ENCODE data around the gene LRP1-AS.

LRP1-AS gene

DNA sequence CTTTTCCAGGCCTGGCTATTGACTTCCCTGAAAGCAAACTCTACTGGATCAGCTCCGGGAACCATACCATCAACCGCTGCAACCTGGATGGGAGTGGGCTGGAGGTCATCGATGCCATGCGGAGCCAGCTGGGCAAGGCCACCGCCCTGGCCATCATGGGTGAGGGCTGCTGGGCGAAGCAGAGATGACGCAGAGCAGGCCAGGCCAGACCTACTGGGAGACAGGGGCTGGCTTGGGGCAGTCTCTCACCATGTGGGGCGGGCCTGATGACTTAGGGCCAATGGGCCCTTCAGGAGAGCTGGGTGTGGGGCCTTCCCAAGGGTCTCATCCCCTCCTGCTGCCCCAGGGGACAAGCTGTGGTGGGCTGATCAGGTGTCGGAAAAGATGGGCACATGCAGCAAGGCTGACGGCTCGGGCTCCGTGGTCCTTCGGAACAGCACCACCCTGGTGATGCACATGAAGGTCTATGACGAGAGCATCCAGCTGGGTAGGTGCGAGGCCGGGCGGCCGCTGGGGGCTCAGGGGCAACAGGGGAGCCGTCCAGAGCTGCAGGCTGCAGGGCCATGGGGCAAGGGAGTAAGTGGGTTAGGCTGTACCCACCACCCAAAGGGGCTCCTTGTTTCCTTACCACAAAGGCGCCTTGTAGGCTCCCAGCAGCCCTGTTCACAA, 33.0 kb upstream of the LRP1-AS start:
- no peak for DNase-seq (ENCODE audit: low read depth in 2 of 2)

DNA sequence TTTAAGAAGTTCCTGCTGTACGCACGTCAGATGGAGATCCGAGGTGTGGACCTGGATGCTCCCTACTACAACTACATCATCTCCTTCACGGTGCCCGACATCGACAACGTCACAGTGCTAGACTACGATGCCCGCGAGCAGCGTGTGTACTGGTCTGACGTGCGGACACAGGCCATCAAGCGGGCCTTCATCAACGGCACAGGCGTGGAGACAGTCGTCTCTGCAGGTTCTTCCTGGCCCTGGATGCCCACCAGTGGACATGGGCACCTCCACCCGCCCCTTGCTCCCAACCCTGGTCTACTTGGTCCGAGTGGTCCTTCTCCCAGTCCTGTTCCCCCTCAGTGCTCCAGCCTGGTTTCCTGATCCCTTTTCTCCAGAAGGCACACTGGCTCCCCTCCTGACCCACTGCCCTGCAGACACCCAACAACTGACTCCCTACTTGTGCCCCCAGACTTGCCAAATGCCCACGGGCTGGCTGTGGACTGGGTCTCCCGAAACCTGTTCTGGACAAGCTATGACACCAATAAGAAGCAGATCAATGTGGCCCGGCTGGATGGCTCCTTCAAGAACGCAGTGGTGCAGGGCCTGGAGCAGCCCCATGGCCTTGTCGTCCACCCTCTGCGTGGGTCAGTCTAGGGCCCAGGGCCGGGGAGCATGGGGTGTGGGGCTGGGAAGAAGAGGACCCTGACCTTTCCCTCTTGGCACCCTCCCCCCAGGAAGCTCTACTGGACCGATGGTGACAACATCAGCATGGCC, 32.1 kb upstream of the LRP1-AS start:
- no peak for DNase-seq (ENCODE audit: low read depth in 2 of 2)

DNA sequence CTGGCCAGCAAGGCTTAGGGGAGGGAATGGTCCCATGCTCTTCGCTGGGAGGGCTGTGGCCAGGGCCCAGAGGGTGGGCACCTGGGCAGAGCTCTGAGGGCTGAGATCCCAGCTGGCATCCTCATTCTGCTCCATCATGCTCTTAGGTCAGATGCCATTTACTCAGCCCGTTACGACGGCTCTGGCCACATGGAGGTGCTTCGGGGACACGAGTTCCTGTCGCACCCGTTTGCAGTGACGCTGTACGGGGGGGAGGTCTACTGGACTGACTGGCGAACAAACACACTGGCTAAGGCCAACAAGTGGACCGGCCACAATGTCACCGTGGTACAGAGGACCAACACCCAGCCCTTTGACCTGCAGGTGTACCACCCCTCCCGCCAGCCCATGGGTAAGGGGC, 30.8 kb upstream of the LRP1-AS start:
- DNase-seq (ENCODE audit: low read depth in 2 of 2): no peak

DNA sequence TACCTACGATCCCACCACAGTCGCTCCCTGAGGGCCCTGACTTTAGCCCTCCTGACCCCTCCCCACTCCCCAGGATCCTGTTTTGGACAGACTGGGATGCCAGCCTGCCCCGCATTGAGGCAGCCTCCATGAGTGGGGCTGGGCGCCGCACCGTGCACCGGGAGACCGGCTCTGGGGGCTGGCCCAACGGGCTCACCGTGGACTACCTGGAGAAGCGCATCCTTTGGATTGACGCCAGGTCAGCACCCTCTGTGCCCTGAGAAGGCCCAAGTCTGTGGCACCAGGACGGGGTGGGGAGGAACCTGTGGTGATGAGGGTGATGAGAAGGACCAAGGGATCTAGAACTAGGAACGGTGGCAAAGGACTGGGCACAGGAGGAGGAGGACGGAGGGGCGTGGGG, 29.9 kb upstream of the LRP1-AS start:
- DNase-seq (ENCODE audit: low read depth in 2 of 2): no peak

DNA sequence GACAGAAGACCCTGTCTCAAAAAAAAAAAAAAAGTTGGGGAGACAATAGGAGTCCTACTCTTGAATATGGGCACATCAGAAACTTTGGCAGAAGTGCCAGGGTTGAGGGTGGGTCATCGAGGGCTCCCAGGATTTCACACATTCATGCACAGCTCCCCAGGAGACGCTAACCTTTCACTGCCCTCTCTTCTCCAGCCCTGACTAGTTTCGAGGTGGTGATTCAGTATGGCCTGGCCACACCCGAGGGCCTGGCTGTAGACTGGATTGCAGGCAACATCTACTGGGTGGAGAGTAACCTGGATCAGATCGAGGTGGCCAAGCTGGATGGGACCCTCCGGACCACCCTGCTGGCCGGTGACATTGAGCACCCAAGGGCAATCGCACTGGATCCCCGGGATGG, 29.4 kb upstream of the LRP1-AS start:
- no peak for DNase-seq (ENCODE audit: low read depth in 2 of 2)

DNA sequence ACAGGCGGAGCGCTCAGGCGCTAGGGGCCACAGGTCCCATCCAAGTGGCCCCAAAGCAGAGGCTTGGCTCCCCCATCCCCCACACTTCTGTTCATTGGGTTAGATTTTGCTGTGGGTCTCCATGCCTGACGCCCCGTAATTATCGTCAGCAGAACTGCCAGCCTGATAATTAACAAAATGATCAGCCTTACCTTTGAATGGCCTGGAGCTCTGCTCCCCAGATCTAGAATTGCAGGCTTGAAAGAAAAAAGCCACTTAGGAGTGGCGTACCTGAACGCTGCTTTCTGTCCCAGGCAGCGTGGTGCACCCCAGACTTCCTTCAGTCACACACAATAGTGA, 28.7 kb upstream of the LRP1-AS start:
- no peak for DNase-seq (ENCODE audit: low read depth in 2 of 2)

DNA sequence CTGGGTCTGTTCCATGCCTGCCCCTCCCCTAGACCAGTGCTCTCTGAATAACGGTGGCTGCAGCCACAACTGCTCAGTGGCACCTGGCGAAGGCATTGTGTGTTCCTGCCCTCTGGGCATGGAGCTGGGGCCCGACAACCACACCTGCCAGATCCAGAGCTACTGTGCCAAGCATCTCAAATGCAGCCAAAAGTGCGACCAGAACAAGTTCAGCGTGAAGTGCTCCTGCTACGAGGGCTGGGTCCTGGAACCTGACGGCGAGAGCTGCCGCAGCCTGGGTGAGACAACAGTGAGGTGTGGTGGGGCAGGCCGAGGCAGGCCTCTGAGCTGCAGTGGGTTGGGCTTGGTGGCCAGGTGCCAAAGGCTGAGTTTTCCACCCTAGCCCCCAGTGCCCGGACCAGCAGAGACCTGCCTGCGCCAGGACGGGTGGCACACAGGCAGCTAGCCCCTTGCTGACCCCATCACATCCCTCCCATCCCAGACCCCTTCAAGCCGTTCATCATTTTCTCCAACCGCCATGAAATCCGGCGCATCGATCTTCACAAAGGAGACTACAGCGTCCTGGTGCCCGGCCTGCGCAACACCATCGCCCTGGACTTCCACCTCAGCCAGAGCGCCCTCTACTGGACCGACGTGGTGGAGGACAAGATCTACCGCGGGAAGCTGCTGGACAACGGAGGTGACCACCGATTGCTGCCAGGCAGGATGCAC, 28.2 kb upstream of the LRP1-AS start:
- peak in 1 of 2 donors; percentile 14 for DNase-seq (ENCODE audit: low read depth in 2 of 2)

DNA sequence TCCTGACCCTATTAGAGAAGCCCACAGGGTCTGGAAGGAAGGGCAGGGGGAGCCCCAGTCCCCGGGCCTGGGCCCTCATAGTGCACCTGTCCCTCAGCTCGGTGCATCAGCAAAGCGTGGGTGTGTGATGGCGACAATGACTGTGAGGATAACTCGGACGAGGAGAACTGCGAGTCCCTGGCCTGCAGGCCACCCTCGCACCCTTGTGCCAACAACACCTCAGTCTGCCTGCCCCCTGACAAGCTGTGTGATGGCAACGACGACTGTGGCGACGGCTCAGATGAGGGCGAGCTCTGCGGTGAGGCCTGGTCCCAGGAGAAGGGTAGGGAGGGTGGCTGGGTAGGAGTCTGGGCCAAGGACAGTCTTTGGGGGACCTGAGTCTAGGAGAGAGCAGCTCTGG, 26.3 kb upstream of the LRP1-AS start:
- DNase-seq (ENCODE audit: low read depth in 2 of 2): no peak

DNA sequence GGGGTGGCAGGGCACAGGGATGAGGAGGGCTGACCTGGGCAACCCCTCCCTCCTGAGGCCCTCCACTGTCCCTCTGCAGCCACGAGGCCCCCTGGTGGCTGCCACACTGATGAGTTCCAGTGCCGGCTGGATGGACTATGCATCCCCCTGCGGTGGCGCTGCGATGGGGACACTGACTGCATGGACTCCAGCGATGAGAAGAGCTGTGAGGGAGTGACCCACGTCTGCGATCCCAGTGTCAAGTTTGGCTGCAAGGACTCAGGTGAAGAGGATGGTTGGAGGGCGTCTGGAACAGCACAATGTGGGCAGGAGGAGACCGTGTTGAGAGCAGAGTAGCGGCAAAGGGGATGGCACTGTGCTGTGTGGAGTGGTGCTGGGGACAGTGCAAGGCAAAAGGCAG, 25.7 kb upstream of the LRP1-AS start:
- DNase-seq (ENCODE audit: low read depth in 2 of 2): no peak

DNA sequence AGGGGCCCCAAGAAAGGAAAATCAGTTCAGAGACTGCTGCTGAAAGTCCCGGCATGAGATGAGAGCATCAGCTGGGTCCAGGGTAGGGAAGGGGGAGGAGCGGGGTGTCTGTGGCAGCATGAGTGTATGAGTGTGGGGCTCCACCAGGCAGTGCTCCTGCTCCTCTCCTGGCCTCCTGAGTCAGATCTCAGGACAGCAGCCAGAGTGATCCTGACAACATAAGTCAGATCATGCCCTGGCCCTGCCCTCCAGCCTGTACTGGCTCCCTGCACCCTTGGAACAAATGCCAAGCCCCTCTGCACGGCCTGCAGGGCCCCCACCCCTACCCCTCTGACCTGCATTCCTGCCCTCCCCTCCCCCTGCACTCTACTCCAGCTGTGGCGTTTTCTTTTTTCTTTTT, 24.2 kb upstream of the LRP1-AS start:
- DNase-seq (ENCODE audit: low read depth in 2 of 2): no peak

DNA sequence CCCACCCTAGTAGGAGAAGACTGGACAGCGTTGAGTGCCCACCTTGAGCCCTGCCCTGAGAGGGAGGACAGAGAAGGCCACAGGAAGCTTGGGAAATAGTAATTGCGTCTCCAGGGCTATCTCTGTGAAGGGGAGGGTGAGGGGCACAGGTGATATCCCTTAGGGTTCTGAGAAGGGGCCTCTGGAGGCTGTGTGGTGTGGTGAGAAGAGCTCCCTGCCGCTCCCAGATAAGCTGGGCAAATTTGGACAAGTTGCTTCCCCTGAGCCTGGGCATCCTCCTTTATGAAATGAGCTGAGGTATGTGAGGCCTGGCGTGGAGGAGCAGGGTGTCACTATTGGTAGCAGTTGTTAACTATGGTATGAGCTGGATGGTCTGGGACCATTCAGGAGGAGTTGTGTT, 23.5 kb upstream of the LRP1-AS start:
- DNase-seq (ENCODE audit: low read depth in 2 of 2): no peak

DNA sequence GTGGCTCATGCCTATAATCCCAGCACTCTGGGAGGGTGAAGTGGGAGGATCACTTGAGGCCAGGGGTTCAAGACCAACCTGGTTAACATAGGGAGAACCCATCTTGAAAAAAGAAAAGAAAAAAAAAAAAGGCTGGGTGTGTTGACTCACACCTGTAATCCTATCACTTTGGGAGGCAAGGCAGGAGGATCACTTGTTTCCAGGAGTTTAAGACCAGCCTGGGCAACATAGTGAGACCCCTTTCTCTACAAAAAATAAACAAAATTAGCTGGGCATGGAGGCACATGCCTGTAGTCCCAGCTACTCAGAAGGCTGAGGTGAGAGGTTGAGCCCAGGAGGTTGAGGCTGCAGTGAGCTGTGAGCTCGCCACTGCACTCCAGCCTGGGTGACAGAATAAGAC, 23.0 kb upstream of the LRP1-AS start:
- DNase-seq (ENCODE audit: low read depth in 2 of 2): no peak

DNA sequence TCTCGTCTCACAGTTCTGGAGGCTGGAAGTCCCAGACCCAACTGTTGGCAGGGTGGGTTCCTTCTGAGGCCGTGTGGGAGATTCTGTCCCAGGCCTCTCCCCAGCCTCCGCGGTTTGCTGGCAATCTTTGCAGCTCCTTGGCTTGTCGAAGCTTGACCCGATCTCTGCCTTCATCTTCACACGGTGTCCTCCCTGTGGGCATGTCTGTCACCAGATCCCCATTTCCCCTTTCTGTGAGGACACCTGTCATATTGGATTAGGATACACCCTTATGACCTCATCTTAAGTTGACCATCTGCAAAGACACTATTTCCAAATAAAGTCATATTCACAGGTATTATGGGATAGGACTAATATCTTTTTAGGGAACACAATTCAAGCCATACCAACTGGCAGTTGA, 22.6 kb upstream of the LRP1-AS start:
- DNase-seq (ENCODE audit: low read depth in 2 of 2): no peak

DNA sequence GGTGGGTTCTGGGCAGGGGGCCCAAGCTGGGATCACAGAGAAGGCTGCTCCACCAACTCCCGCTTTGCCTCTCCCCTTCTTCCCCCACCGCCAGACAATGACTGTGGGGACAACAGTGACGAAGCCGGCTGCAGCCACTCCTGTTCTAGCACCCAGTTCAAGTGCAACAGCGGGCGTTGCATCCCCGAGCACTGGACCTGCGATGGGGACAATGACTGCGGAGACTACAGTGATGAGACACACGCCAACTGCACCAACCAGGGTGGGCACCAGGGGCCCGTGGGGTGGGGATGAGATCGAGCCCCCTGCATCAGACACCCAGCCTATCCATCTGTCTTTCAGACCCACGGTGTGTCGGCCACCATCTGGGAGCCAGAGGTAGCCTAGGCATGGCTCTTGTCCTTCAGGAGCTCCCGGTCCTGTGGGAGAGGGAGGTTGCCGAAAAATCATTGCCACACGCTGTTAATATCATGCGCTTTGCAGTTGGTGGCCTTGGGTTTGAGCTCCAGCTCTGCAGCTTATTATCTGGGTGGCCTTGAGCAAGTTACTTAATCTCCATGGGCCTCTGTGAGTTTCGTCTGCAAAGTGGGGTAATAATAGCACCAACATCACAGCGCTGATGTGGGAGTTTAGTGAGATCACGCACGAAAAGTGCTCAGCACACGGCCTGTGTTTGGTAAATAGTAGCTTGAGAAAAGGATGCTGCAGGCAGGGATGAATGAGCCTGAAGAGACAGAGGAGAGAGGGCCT, 21.8 kb upstream of the LRP1-AS start:
- no peak for DNase-seq (ENCODE audit: low read depth in 2 of 2)

DNA sequence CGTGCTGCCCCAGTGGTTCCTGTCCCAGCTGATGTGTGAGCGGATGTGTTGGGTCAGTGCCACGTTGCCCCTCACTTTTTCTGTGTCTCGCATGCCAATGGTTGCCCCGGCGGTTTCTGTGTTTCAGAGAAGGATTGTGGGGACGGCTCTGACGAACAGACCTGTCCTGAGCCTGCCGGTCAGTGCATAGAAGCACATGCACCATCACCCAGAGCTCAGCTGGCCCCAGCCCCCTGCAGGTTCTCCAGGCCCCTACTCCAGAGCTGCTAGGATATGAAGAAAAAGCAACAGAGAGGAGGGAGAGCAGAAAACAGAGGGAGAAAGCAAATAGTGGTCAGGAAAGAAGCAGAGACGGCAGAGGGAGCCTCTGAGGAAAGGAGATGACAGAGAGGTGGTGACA, 20.6 kb upstream of the LRP1-AS start:
- DNase-seq (ENCODE audit: low read depth in 2 of 2): no peak

DNA sequence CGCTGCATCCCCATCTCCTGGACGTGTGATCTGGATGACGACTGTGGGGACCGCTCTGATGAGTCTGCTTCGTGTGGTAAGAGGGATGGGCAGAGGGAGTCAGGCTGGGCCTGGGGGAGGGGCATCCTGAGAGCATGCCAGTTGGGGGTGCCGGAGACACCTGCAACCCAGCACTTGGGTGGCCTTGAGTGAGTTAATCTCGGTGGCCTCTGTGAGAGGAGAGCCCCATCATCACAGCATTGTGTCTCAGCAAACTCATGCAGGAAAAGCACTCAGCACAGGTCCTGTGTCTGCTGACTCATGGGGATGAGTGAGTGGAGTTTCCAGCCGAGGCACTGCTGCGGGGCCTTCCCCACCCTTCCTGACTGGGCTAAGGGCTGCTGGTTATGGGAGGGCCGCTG, 19.6 kb upstream of the LRP1-AS start:
- DNase-seq (ENCODE audit: low read depth in 2 of 2): no peak

DNA sequence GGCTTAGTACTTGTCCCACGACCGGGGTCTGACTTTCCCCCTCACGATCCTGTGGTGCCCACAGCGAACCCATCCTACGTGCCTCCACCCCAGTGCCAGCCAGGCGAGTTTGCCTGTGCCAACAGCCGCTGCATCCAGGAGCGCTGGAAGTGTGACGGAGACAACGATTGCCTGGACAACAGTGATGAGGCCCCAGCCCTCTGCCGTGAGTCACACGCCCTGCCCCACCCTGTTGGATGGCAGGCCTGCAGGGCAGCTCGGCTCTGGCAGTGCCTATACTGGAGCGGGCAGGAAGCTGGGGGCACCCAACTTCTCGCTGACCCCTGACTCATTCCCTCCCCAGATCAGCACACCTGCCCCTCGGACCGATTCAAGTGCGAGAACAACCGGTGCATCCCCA, 18.3 kb upstream of the LRP1-AS start:
- DNase-seq (ENCODE audit: low read depth in 2 of 2): no peak

DNA sequence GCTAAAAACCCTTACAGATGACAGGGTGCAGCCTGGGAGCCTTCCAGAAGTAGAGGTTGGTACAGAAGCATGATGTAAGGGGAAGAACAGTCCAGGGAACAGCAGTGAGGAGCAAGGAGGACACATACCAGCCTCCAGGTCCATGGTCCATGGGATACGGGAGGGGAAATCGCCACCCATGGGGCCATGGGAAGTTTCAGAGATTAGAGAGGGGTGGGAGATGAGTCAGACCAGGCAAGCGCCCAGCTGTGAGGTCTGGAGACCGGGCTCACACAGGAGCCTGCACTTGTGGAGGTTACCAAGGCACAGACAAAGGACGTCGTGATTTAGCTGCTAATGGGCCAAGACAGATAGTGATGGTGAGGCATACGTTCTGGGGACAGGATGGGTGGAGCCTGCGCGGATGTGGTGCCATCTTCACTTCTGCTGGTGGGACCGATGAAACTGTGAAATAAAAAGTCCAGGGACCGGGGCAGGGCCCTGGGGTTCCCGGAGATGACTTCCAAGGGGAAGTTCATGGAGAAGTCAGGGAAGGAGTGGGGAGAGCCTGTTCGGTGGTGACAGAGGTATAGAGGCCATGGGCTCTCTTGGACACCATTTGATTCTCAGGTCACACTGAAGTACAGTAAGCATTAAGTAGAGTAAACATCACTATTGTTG, 17.7 kb upstream of the LRP1-AS start:
- no peak for DNase-seq (ENCODE audit: low read depth in 2 of 2)

DNA sequence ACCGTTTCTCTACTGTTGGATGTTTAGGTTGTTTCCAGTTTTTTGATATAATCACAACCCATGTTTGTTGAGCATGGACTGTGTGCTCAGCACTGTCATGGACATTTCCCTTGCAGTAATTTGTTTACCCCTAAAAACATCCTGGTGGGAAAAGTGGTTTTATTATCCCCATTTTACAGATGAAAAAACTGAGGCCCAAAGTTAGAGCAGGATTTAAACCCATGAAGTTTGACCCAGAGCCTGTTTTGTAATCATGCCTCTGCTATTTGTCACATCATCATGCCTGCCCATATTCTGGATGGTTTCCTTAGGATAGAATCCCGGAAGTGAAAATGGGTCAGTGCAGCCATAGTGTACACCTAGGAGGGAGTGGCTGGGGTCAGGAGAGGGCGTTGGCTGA, 17.0 kb upstream of the LRP1-AS start:
- no peak for DNase-seq (ENCODE audit: low read depth in 2 of 2)

DNA sequence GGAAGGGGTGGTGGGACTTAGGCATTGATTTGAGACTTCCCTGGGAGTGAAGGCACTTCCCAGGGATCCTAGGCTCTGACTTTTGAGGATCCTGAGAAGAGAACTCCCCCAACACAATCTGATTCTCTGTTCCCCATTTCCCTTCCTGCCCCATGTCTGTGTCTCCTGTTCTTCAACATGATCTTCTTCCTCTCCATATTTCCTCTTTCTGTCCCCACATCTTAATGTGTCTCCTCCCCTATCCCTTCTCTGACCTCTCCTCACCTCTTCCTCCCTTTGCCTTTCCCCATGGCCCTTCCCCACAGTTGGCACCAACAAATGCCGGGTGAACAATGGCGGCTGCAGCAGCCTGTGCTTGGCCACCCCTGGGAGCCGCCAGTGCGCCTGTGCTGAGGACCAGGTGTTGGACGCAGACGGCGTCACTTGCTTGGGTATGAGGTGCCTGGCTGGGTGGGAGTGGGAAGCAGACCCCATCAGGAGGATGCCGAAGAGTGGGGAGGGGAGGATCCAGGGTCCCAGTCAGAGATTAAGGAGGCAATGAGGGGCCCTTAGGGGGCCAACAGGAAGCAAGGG, 15.2 kb upstream of the LRP1-AS start:
- DNase-seq (ENCODE audit: low read depth in 2 of 2): no peak

DNA sequence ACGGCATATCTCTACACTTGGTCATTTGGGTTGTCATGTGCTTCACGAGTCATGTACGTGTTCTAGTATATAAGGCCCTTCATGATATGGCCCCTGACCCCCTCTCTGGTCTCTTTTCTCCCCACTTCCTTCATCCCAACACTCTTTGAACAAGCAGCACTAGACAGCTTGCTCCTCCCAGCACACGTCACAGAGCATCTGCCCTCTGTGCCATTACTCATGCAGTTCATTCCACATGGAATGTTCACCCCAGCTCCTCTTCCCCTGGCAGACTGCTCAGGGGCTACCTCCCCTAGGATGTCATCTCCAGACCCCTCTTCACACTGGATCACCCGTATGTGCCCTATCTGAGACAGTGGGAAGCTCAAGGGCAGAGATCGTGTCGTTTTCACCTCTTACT, 14.1 kb upstream of the LRP1-AS start:
- no peak for DNase-seq (ENCODE audit: low read depth in 2 of 2)

DNA sequence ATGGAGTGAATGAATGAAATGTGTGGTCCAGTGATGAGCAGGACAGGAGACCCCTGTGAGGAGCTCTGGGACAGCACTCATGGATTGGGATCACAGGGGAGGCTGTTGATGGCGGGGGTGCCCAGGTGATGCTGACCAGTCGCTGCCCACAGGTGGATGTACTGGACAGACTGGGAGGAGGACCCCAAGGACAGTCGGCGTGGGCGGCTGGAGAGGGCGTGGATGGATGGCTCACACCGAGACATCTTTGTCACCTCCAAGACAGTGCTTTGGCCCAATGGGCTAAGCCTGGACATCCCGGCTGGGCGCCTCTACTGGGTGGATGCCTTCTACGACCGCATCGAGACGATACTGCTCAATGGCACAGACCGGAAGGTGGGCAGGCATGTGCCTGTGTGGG, 13.3 kb upstream of the LRP1-AS start:
- no peak for DNase-seq (ENCODE audit: low read depth in 2 of 2)

All from activated CD8-positive, alpha-beta memory T cell treated with anti-CD3 and anti-CD28 coated beads for 4 hours (primary cell).